ENCODE data around the gene ZNF157.

DNA sequence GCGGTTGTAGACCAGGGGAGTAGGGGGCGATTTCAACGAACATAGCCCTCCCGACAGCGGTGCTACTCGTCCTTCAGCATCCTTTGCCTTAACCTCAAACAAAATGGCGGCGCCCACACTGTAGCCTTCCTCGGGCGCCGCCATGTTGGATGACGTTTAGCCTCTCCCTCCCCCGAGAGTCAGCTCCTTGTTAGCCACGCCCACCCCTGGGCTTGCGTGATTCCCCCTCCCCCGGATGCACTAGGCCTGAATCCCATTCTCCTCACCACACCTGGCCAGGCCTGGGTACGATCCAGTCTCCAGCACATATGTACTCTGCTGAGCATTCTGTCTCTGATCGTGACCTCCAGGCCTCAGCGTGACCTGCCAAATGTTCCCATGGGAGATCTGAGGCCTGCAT lies 49.0 kb upstream of the ZNF157 start:
- TF ChIP-seq, protein P1, sequence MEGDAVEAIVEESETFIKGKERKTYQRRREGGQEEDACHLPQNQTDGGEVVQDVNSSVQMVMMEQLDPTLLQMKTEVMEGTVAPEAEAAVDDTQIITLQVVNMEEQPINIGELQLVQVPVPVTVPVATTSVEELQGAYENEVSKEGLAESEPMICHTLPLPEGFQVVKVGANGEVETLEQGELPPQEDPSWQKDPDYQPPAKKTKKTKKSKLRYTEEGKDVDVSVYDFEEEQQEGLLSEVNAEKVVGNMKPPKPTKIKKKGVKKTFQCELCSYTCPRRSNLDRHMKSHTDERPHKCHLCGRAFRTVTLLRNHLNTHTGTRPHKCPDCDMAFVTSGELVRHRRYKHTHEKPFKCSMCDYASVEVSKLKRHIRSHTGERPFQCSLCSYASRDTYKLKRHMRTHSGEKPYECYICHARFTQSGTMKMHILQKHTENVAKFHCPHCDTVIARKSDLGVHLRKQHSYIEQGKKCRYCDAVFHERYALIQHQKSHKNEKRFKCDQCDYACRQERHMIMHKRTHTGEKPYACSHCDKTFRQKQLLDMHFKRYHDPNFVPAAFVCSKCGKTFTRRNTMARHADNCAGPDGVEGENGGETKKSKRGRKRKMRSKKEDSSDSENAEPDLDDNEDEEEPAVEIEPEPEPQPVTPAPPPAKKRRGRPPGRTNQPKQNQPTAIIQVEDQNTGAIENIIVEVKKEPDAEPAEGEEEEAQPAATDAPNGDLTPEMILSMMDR (IDR thresholded peaks at IDR 0.05; ENCODE audit: insufficient read depth, low read length, poor library complexity, severe bottlenecking), result no peak
- no peak for TF ChIP-seq EZH2phosphoT487 (conservative IDR thresholded peaks at IDR 0.05; ENCODE audit: low read length)

All from SU-DHL-6 (cell line).